Stimulated activated naive CD8-positive, alpha-beta T cell treated with anti-CD3 and anti-CD28 coated beads, Interleukin-15, amount 100 ng/mL, for 72 hours (primary cell): Measurements from ENCODE around the gene CRISPLD2.

ENCODE experiments used
- ATAC-seq: fragments of 150-1000 bp; cut with Tn5 transposase; 2 replicates; pipeline ENCODE4 v1.10.0; 2021; ENCODE audit warnings: mild to moderate bottlenecking, moderate library complexity
- DNase-seq, 2 donors: peaks; one replicate each; pipeline ENCODE4 v3.0.0; 2021 to 2022
- H3K27ac Mint-ChIP-seq, 2 donors: one replicate each; pipeline ENCODE4 v1.8.0; 2022; ENCODE audit warnings: mild to moderate bottlenecking in 2 of 2, mixed read lengths in 2 of 2, moderate library complexity in 2 of 2
- H3K27me3 Mint-ChIP-seq: one replicate; pipeline ENCODE4 v1.8.0; 2022; ENCODE audit warnings: mixed read lengths
- H3K4me1 Mint-ChIP-seq: one replicate; pipeline ENCODE4 v1.8.0; 2022; ENCODE audit warnings: mild to moderate bottlenecking, mixed read lengths
- H3K4me3 Mint-ChIP-seq, 2 donors: one replicate each; pipeline ENCODE4 v1.8.0; 2022; ENCODE audit warnings: mild to moderate bottlenecking in 2 of 2, mixed read lengths in 2 of 2, moderate library complexity in 1 of 2
- H3K9me3 Mint-ChIP-seq, 2 donors: one replicate each; pipeline ENCODE4 v1.8.0; 2022; ENCODE audit warnings: mixed read lengths in 2 of 2

Gene CRISPLD2

DNA sequence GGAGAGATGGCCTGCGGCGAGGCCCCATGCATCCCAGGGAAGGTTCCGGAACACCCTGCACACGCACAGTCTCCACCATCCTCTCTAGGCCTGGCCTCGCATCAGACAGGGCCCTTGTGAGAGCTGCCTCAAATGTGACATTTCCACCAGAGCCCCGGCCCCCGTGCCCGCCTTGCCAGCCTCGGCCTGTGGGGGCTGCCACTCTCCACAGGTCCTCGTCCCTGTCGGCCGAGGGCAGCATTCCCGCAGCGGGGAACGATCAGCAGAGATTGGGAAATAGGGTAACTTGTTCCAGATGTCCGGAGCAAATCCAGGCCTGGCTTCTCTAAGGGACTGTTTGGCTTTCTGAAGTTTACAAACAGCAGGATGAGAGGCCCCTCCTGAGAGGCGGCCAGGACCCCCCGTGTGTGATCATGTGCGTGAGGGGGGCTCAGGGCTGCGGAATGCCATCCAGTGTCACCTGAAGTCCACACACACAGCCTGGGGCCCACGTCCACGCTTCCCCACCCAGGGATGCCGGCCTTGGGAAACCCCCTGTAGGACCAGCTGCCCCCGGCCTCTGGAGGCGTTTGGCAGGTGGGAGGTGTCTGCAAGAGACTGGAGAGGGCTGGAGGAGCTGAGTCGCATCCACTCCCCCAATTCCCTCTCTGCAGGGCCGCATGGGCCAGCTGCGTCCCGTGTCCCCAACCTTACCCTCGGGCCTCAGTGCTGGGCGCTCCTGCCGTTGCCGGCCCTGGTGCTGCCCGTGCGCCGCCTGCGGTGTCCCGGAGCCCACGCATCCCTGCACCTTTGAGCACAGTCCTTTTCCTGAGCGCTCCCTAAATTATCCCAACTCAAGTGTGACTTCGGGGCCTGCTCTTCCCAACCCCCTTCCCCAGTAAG, 121.1 kb downstream of the CRISPLD2 start:
- H3K4me1 Mint-ChIP-seq, result no peaks in the 10 kb centered on the region
- H3K27me3 Mint-ChIP-seq, result peaks cover 9% of the 10 kb centered on the region
- ATAC-seq, result no peak
- no peak for DNase-seq
- no peak overlapping the region for H3K4me3 Mint-ChIP-seq
- no peak overlapping the region for H3K27ac Mint-ChIP-seq
- no peaks in the 10 kb centered on the region for H3K9me3 Mint-ChIP-seq

- Mint-ChIP-seq H3K9me3 (no peaks in the 10 kb centered on the region), H3K4me1 (no peaks in the 10 kb centered on the region), H3K4me3 (no peak overlapping the region), H3K27me3 (peaks cover 9% of the 10 kb centered on the region), H3K27ac (no peak overlapping the region)
- DNase-seq, result no peak
- no peak for ATAC-seq
Measured at GRCh38 chr16:84941921-84942320, 122.1 kb downstream of the CRISPLD2 start.

DNA sequence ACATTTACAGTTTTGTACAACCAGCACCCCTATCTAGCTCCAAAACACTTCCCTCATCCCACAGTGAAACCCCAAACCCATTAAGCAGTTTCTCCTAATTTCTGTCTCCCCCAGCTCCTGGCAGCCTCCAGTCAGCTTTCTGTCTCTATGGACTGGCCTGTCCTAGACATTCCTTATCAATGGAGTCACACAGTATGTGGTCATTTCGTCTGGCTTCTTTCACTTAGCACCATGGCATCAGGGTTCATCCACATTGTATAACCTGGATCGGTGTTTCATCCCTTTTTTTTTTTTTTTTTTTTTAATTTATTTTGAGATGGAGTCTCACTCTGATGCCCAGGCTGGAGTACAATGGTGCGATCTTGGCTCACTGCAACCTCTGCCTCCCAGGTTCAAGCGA, 123.0 kb downstream of the CRISPLD2 start:
- H3K27ac Mint-ChIP-seq, result no peak overlapping the region
- DNase-seq, result no peak
- no peaks in the 10 kb centered on the region for H3K4me1 Mint-ChIP-seq
- no peak overlapping the region for H3K4me3 Mint-ChIP-seq
- peaks cover 9% of the 10 kb centered on the region for H3K27me3 Mint-ChIP-seq
- ATAC-seq, result no peak
- H3K9me3 Mint-ChIP-seq, result no peaks in the 10 kb centered on the region

GRCh38 chr16:84943620-84944019, 123.8 kb downstream of the CRISPLD2 start:
- Mint-ChIP-seq H3K4me3 (no peak overlapping the region), H3K9me3 (no peaks in the 10 kb centered on the region), H3K27ac (no peak overlapping the region), H3K4me1 (no peaks in the 10 kb centered on the region), H3K27me3 (peaks cover 9% of the 10 kb centered on the region)
- no peak for ATAC-seq
- no peak for DNase-seq

DNA sequence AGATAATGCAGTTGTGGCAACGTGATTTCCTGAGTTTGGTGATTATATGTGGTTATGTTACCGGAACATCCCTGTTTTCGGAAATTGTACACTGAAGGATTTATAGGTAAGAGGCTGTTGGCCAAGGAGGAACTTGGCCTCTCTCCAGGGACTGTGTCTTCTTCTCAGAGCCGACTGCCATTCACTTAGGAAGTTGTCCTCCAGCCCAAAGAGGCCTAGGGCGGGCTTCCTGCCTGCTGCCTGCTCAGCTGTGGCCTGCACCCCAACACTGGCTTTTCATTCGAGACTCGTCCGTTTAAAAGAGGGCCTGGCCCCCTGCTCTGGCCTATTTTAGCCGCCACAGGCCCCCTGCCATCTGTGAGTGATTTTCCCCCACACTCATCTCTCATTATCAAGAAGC, 127.2 kb downstream of the CRISPLD2 start:
- ATAC-seq (no peak), DNase-seq (no peak)
- Mint-ChIP-seq H3K4me1 (no peaks in the 10 kb centered on the region), H3K27ac (no peak overlapping the region), H3K4me3 (no peak overlapping the region), H3K27me3 (peaks cover 1% of the 10 kb centered on the region), H3K9me3 (no peaks in the 10 kb centered on the region)

GRCh38 chr16:84947996-84948850, 128.4 kb downstream of the CRISPLD2 start:
- Mint-ChIP-seq H3K27ac (no peak overlapping the region), H3K27me3 (no peaks in the 10 kb centered on the region), H3K4me3 (no peak overlapping the region), H3K9me3 (no peaks in the 10 kb centered on the region), H3K4me1 (no peaks in the 10 kb centered on the region)
- DNase-seq (no peak), ATAC-seq (peak; percentile 41)

GRCh38 chr16:84948851-84949610, 129.2 kb downstream of the CRISPLD2 start:
- H3K4me3 Mint-ChIP-seq, result no peak overlapping the region
- no peak for ATAC-seq
- no peaks in the 10 kb centered on the region for H3K4me1 Mint-ChIP-seq
- DNase-seq, result no peak
- no peak overlapping the region for H3K27ac Mint-ChIP-seq
- no peaks in the 10 kb centered on the region for H3K27me3 Mint-ChIP-seq
- no peaks in the 10 kb centered on the region for H3K9me3 Mint-ChIP-seq

DNA sequence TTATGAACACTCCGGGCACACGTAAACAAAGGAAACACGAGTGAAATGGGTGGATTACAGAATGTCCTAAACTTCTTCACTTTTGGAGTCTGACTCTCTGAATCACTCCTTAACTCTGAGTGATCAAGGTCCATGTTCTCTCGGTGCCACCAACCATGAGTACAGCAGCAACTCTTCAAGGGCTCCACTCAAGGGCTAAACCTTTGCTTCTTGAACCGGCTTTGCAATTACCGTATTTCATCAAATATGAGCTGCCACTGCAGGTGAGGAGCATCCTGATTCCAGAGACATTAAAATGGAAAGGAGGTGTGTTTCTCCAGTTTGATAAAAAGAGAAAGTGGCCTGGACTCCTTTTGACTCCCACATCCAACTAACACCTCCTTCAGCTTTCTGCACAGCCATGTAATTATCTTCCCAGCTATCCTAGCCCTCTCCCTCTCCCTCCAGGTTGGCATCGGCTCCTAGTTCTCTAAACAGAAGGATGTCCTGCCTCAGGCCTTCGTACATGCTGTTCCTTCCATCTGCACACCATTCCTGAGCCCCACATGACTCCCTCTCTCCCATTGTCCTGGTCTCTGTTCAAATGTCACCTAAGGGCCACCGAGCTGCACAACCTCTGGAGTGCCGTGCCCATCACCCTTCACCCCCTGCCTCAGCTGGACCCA, 130.1 kb downstream of the CRISPLD2 start:
- H3K27me3 Mint-ChIP-seq, result no peaks in the 10 kb centered on the region
- no peak for ATAC-seq
- H3K4me3 Mint-ChIP-seq, result no peak overlapping the region
- DNase-seq, result no peak
- H3K9me3 Mint-ChIP-seq, result no peaks in the 10 kb centered on the region
- no peaks in the 10 kb centered on the region for H3K4me1 Mint-ChIP-seq
- no peak overlapping the region for H3K27ac Mint-ChIP-seq

GRCh38 chr16:84950906-84951305, 131.1 kb downstream of the CRISPLD2 start:
- DNase-seq (no peak), ATAC-seq (no peak)
- Mint-ChIP-seq H3K27ac (no peak overlapping the region), H3K4me1 (no peaks in the 10 kb centered on the region), H3K4me3 (no peak overlapping the region), H3K9me3 (no peaks in the 10 kb centered on the region), H3K27me3 (no peaks in the 10 kb centered on the region)

GRCh38 chr16:84952335-84953189, 132.8 kb downstream of the CRISPLD2 start:
- DNase-seq, result peak; percentile 70 to 72
- Mint-ChIP-seq H3K4me3 (no peak overlapping the region), H3K9me3 (no peaks in the 10 kb centered on the region), H3K27ac (no peak overlapping the region), H3K4me1 (no peaks in the 10 kb centered on the region), H3K27me3 (no peaks in the 10 kb centered on the region)
- ATAC-seq, result peak; percentile 85

DNA sequence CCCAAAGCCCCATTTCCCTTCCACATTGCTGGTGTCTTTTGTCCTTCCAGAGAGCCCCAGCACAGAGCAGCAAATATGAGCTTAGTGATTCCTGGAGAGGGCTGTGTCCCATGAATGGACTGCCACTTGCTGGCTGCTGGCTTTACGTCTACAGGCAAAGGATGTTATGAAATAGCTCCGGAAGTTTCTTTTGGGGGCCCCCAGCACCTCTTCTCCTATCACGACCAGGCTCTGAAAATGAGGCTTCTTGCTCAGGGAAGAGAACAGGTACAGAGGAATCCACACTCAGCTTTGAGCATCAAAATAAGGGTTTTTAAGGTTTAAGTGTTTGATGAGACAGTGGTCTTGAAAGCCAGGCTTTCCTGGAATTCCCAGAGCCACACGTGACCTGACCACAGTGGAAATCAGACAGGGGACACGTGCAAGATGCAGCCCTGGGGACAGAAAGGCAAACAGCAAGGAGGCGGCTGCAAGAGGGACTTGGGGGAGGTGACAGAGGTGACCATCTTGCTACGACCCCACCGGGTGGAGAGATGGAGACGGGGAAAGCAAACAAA, 133.5 kb downstream of the CRISPLD2 start:
- H3K4me1 Mint-ChIP-seq, result no peaks in the 10 kb centered on the region

DNA sequence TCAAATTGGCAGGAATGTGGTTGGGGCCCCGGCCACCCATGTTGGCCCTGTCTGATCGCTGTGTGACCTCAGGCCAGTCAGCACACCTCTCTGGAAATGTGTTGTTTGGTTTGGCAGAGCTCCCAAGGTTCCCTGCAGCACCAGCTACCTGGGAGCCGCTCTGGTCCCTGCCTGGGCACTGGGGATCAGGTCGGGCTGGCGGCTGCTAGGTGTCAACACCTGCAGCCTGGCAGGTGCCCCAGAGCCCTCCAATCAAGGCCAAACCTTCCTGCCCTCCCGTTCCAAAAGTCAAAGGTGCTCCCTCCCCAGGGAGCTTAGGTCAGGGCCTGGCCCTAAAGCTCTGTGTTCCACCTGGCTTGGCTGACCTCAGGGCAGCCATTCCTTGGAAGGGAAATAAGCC, 135.6 kb downstream of the CRISPLD2 start:
- H3K4me1 Mint-ChIP-seq, result peaks cover 7% of the 10 kb centered on the region
- H3K9me3 Mint-ChIP-seq, result no peaks in the 10 kb centered on the region
- H3K27ac Mint-ChIP-seq, result no peak overlapping the region
- no peak for ATAC-seq
- DNase-seq, result no peak
- H3K4me3 Mint-ChIP-seq, result no peak overlapping the region
- H3K27me3 Mint-ChIP-seq, result no peaks in the 10 kb centered on the region

More for the DNA sequence above, 133.5 kb downstream of the CRISPLD2 start:
- Mint-ChIP-seq H3K27me3 (no peaks in the 10 kb centered on the region), H3K27ac (peak overlapping the region in 1 of 2 donors; percentile 36), H3K9me3 (no peaks in the 10 kb centered on the region), H3K4me3 (no peak overlapping the region)
- DNase-seq, result no peak
- ATAC-seq, result no peak

- no peak overlapping the region for H3K4me3 Mint-ChIP-seq
- no peaks in the 10 kb centered on the region for H3K9me3 Mint-ChIP-seq
- no peaks in the 10 kb centered on the region for H3K27me3 Mint-ChIP-seq
- H3K27ac Mint-ChIP-seq, result no peak overlapping the region
- ATAC-seq, result no peak
- peaks cover 7% of the 10 kb centered on the region for H3K4me1 Mint-ChIP-seq
- DNase-seq, result no peak
Measured at GRCh38 chr16:84957192-84957591, 137.4 kb downstream of the CRISPLD2 start.

DNA sequence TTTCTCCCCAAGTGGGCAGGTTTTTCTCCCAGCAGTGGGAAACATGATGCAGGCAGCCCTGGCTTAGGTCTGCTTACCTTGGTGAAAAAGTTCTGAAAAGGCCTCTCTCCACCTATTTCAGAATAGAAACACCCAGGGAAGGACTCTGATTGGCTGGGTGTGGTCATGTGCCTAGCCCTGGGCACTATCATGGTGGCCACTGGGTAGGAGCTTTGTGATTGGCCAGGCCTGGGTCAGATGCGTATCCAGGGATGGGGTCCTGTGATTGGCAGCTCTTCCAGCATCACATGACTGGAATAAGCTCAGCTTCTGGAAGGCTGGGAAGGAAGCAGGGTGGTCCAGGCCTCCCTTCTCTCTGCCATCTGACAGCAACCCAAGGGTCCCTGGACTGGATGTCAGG, 138.0 kb downstream of the CRISPLD2 start:
- DNase-seq, result no peak
- no peaks in the 10 kb centered on the region for H3K27me3 Mint-ChIP-seq
- H3K4me1 Mint-ChIP-seq, result peaks cover 7% of the 10 kb centered on the region
- H3K9me3 Mint-ChIP-seq, result no peaks in the 10 kb centered on the region
- no peak overlapping the region for H3K27ac Mint-ChIP-seq
- H3K4me3 Mint-ChIP-seq, result no peak overlapping the region
- ATAC-seq, result no peak
